ENCODE results near the gene ATG16L1. TPM values are rescaled to one million over a fixed set of nuclear protein-coding genes. Genes with fewer than 3 reads are reported as not detected.

ATG16L1 gene
- 54.3 and 78.8 TPM in 2 replicates for total RNA-seq (2014; rRNA removed; shearing (Covaris generic))

DNA sequence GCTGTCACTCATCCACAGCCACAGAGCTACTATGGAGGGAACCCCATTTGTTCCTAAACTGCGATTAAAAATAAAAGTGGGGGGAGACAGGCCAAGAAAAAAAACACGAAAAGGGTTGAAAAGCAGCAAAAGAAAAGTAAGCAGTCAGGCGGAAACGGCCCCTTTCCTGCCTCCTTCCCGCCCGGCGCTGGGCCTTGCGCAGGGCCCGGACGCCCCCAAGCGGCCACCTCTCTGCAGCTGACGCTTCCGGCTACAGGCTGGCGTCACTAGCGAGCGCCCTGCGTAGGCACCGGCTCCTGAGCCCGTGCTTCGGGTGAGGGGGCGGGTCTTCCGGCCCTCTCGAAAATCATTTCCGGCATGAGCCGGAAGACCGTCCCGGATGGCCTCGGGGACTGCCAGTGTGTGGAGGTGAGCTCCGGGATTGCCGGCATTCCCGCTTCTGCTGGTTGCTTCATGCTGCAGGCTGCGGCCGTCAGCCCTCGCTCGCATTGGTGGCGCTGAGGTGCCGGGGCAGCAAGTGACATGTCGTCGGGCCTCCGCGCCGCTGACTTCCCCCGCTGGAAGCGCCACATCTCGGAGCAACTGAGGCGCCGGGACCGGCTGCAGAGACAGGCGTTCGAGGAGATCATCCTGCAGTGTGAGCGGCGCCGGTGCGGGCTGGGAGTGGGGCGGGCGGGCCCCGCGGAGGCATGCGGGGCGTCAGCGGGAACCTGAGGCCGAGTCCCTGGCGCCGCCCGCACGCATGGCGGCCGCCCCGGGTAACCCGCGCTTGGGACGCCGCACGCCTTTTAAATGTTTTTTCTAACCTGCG lies at the start of gene ATG16L1:
ATG16L1 (plus strand) TSS at position 368 of the 811 bp plus-strand sequence; CDS start at position 523, 155 bp downstream.
- peaks cover 36% of the 10 kb centered on the region for H3K36me3 ChIP-seq
- DNase-seq (ENCODE audit: low read depth in 1 of 2, low spot score in 2 of 2): peak; percentile 97
- H3K4me1 ChIP-seq (replicated peaks): peaks cover 36% of the 10 kb centered on the region
- no peaks in the 10 kb centered on the region for H3K9me3 ChIP-seq (replicated peaks)
- peak within 1 kb of the TSS; percentile 86 for H3K4me3 ChIP-seq
- no peaks in the 10 kb centered on the region for H3K27me3 ChIP-seq (replicated peaks)
- peak within 1 kb of the TSS; percentile 84 for H3K27ac ChIP-seq

DNA sequence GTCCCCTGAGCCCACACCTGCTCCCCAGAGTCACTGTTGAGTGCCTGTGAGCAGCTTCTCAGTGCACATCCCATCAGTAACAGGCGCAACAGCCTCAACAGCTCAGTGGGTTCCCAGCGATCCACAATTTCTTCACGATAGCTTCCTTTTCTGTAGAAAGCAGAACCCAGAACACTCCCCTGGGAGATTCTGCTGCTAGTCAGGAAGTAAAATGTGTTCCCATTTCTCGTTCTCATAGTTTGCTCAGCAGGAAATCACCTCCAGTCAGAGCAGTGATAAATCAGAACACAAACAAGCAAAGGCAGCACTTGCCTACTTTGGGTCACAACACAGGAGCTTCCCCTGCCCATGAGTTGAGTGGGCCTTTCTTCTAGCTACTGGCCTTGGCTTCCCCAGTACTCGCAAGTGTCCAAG lies 48.9 kb upstream of the ATG16L1 start:
- Histone ChIP-seq H3K4me1 (replicated peaks) (peaks cover 3% of the 10 kb centered on the region), H3K27me3 (replicated peaks) (no peaks in the 10 kb centered on the region), H3K4me3 (no peak overlapping the region), H3K27ac (no peak overlapping the region), H3K36me3 (no peaks in the 10 kb centered on the region), H3K9me3 (replicated peaks) (no peaks in the 10 kb centered on the region)
- DNase-seq (ENCODE audit: low read depth in 1 of 2, low spot score in 2 of 2): no peak

DNA sequence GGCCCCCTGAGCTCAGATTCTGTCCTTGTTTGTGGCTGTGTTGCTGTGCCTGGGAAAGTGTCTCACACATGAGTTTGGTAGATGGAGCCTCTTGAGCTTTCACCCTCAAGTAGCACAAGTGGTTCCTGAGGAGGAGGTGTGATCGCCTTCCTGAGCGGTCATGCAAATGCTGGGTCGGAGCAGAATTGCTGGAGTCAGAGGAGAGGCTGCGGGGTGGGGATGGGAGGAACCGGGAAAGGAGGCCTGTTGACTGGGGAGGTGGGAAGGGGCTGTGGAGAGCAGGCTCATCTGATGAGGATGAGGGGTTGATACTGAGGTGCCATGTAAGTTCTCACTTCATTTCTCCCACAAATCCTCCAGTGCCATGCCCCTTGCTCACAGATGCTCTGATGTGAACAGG lies 48.4 kb upstream of the ATG16L1 start:
- H3K27me3 ChIP-seq (replicated peaks): no peaks in the 10 kb centered on the region
- H3K4me1 ChIP-seq (replicated peaks): peaks cover 8% of the 10 kb centered on the region
- H3K36me3 ChIP-seq: no peaks in the 10 kb centered on the region
- H3K27ac ChIP-seq: no peak overlapping the region
- DNase-seq (ENCODE audit: low read depth in 1 of 2, low spot score in 2 of 2): no peak
- H3K4me3 ChIP-seq: no peak overlapping the region
- H3K9me3 ChIP-seq (replicated peaks): no peaks in the 10 kb centered on the region

DNA sequence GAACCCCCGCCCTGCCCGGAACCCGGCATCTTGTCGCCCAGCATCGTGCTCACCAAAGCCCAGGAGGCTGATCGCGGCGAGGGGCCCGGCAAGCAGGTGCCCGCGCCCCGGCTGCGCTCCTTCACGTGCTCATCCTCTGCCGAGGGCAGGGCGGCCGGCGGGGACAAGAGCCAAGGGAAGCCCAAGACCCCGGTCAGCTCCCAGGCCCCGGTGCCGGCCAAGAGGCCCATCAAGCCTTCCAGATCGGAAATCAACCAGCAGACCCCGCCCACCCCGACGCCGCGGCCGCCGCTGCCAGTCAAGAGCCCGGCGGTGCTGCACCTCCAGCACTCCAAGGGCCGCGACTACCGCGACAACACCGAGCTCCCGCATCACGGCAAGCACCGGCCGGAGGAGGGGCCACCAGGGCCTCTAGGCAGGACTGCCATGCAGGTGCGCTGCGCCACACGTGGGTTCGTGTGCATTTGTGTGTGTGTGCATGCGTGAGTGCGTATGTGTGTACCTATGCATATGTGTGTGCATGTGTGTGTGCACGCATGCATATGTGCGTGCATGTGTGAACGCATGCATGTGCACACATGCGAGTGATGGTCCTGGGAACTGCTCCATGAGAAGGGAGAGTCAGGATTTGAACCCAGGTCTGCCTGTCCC lies 47.1 kb upstream of the ATG16L1 start:
- H3K27me3 ChIP-seq (replicated peaks): no peaks in the 10 kb centered on the region
- H3K27ac ChIP-seq: no peak overlapping the region
- DNase-seq (ENCODE audit: low read depth in 1 of 2, low spot score in 2 of 2): no peak
- H3K36me3 ChIP-seq: no peaks in the 10 kb centered on the region
- H3K4me1 ChIP-seq (replicated peaks): peaks cover 21% of the 10 kb centered on the region
- H3K4me3 ChIP-seq: no peak overlapping the region
- no peaks in the 10 kb centered on the region for H3K9me3 ChIP-seq (replicated peaks)

DNA sequence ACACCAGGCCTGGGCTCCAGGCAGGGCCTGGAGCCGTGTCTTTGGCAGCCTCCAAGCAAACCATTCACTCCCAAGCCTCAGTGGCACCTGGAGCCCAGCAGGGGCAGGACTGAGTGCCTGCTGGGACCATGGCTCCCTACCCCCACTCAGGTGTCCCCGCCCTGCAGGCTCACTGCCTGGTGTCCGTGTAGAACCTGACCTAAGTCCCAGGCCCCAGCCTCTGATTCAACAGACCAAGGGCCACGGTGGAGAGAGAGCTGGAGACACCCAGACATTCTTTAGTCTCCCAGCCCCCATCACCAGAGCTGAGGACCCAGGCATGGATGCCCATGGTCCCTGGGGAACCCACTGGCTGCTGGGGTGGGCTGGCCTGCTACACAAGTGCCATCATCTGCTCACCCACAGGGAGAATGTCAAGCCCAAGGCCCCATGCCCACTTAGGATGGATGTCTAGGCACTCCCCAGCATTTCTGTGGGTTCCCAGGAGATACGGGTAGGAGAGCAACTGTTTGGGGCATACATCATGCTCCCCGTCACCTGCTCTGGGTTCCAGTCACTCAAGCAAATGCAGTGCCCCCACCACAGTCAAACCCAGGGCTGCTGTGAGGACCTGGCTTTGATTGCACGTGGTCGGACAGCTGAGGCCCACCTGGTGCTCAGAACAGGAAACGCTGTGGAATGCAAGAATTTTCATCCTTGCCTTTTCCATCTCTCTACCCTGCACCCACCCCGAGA lies 42.9 kb upstream of the ATG16L1 start:
- H3K4me3 ChIP-seq: no peak overlapping the region
- H3K27me3 ChIP-seq (replicated peaks): no peaks in the 10 kb centered on the region
- H3K9me3 ChIP-seq (replicated peaks): no peaks in the 10 kb centered on the region
- peak; percentile 66 to 84 for DNase-seq (ENCODE audit: low read depth in 1 of 2, low spot score in 2 of 2)
- H3K4me1 ChIP-seq (replicated peaks): peaks cover 46% of the 10 kb centered on the region
- peak overlapping the region; percentile 85 for H3K27ac ChIP-seq
- no peaks in the 10 kb centered on the region for H3K36me3 ChIP-seq

DNA sequence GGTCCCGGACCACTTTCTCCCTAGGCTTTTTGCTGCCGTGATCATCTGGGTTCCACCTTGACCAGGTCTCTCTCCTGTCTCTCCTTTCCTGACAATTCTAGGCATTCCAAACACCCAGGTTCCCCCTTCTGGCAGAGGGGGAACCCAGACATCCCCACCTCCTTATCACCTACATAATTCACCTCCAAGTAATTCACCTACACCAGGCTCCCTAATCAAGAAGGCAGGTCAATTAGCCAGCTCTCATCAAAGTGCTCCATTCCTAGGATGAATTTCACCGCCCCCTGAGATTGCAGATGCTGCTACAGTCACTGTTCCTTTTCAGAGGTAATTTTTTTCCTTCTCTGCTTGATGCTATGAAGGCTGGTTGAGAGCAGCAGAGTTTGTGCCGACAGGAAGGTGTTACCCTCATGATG lies 42.3 kb upstream of the ATG16L1 start:
- Histone ChIP-seq H3K27ac (peak overlapping the region; percentile 85), H3K4me3 (no peak overlapping the region), H3K36me3 (no peaks in the 10 kb centered on the region), H3K9me3 (replicated peaks) (no peaks in the 10 kb centered on the region), H3K27me3 (replicated peaks) (no peaks in the 10 kb centered on the region), H3K4me1 (replicated peaks) (peaks cover 46% of the 10 kb centered on the region)
- no peak for DNase-seq (ENCODE audit: low read depth in 1 of 2, low spot score in 2 of 2)

DNA sequence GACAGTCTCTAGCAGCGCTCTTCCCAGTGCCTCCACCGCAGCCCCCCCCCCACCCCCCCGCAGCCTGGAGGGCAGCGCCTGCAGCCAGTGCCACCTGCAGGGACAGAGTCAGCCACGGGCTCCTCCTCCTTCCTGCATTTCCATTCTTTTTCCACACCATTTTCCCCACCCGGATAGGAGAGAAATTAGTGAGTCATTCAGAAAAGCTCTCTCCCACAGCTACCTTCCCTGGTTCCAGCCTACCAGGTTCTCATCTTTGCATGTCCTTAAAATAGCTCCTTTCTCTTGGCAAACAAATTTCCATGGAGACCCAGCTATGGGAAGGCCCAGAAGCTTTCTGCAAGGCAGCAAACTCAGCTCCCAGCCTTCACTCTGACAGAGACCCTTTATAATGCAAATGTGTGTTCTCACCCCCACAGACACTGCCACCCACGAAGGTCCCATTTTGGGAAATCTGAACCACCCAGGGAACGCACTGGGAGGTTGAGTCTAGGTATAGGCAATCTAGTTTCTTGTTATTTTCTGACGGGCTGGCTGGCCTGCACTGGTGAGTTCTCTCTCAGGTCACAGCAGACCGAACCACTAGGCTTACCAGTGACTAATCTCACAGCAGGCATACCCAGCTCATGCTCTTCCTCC lies 41.8 kb upstream of the ATG16L1 start:
- Histone ChIP-seq H3K27me3 (replicated peaks) (no peaks in the 10 kb centered on the region), H3K4me3 (no peak overlapping the region), H3K27ac (peak overlapping the region; percentile 94), H3K9me3 (replicated peaks) (no peaks in the 10 kb centered on the region), H3K4me1 (replicated peaks) (peaks cover 46% of the 10 kb centered on the region), H3K36me3 (no peaks in the 10 kb centered on the region)
- peak; percentile 97 to 100 for DNase-seq (ENCODE audit: low read depth in 1 of 2, low spot score in 2 of 2)

DNA sequence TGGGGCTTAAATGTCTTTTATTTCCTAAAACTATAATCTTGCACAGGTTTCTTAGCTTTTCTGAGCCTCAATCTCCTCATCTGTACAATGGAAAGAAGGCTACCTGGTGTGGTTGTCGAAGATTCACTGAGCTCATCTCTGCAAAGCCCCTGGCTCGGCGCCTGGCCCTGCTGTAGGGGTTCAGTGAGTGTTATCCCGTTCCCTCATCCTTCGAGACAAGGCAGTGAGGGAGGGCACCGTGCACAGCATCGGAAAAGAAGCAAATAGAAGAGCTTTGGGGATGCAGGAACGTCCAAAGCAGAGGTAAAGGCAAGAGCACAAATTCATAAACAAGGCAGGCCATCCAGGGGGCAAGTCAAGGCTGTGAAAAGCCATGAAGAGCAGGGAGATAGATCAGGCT lies 41.2 kb upstream of the ATG16L1 start:
- peaks cover 46% of the 10 kb centered on the region for H3K4me1 ChIP-seq (replicated peaks)
- no peaks in the 10 kb centered on the region for H3K9me3 ChIP-seq (replicated peaks)
- H3K27ac ChIP-seq: peak overlapping the region; percentile 94
- DNase-seq (ENCODE audit: low read depth in 1 of 2, low spot score in 2 of 2): no peak
- no peaks in the 10 kb centered on the region for H3K27me3 ChIP-seq (replicated peaks)
- no peaks in the 10 kb centered on the region for H3K36me3 ChIP-seq
- peak overlapping the region; percentile 15 for H3K4me3 ChIP-seq

DNA sequence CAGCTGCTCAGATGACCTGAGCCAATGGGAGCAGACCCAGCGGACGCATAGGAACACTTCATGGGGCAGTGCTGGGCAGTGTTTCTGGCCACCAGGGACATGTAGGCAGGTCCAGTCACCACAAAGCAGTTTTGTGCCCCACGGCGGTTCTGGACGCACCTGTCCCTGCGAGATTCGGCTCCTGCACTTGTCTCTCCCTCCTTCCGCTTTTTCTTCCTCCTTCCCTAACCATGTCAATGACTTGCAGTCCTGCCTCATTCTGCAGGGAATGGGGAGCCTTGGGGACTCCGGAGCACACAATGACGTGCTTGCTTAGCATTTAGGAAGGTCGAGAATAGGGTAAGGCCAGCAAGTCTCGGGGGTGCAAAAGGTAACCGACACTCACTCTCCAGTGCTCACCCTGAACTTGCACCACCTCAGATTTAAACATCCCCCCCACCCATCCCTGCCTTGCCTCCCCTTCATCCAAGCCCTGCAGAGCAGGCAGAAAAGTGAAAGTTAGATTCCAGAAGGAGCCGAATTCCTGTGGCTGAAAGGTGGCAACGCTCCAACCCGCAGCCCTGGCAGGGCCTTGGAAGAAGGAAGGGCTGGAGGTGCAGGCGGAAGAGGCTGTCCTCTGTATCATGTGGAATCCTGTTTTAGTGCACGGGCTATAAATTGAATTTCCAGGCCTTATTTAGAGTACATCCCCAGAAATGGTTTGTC lies 40.5 kb upstream of the ATG16L1 start:
- Histone ChIP-seq H3K4me1 (replicated peaks) (peaks cover 46% of the 10 kb centered on the region), H3K27me3 (replicated peaks) (no peaks in the 10 kb centered on the region), H3K27ac (peak overlapping the region; percentile 94), H3K36me3 (no peaks in the 10 kb centered on the region), H3K9me3 (replicated peaks) (no peaks in the 10 kb centered on the region), H3K4me3 (peak overlapping the region; percentile 15)
- peak; percentile 96 to 97 for DNase-seq (ENCODE audit: low read depth in 1 of 2, low spot score in 2 of 2)

DNA sequence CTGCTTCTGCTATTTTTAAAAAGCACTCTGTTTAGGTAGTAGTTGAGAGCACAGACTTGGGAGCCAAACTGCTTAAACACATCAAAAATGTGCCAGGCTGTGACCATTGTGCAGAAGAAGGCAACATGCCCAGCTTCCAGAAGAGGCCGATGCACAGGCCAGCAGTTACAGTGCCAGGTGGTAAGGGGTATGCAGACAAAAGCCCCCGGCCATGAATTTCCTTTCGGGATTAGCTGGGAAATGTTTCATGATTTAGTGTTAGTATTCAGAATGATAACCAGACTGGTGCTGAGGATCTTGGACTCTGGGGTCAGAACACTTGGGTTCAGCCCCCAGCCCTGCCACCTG lies 40.0 kb upstream of the ATG16L1 start:
- H3K9me3 ChIP-seq (replicated peaks): no peaks in the 10 kb centered on the region
- peaks cover 46% of the 10 kb centered on the region for H3K4me1 ChIP-seq (replicated peaks)
- H3K36me3 ChIP-seq: no peaks in the 10 kb centered on the region
- H3K27me3 ChIP-seq (replicated peaks): no peaks in the 10 kb centered on the region
- H3K27ac ChIP-seq: peak overlapping the region; percentile 94
- DNase-seq (ENCODE audit: low read depth in 1 of 2, low spot score in 2 of 2): no peak
- no peak overlapping the region; the same call in 1 of the 2 replicates for H3K4me3 ChIP-seq

DNA sequence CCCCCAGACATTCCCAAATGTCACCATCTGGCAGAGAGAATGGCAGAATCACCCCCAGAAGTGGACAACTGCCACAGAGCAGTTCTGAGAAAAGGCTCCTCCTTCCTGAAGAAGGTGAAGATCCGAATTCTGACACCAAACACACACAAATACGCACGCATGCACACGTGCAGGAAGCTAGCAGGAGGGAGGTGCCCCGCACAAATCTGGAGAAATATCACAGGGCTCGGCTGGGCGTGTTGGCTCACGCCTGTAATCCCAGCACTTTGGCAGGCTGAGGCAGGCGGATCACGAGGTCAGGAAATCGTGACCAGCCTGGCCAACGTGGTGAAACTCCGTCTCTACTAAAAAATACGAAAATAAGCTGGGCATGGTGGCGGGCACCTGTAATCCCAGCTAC lies 38.5 kb upstream of the ATG16L1 start:
- Histone ChIP-seq H3K4me1 (replicated peaks) (peaks cover 39% of the 10 kb centered on the region), H3K27me3 (replicated peaks) (no peaks in the 10 kb centered on the region), H3K4me3 (no peak overlapping the region), H3K27ac (no peak overlapping the region), H3K36me3 (no peaks in the 10 kb centered on the region), H3K9me3 (replicated peaks) (no peaks in the 10 kb centered on the region)
- no peak for DNase-seq (ENCODE audit: low read depth in 1 of 2, low spot score in 2 of 2)

DNA sequence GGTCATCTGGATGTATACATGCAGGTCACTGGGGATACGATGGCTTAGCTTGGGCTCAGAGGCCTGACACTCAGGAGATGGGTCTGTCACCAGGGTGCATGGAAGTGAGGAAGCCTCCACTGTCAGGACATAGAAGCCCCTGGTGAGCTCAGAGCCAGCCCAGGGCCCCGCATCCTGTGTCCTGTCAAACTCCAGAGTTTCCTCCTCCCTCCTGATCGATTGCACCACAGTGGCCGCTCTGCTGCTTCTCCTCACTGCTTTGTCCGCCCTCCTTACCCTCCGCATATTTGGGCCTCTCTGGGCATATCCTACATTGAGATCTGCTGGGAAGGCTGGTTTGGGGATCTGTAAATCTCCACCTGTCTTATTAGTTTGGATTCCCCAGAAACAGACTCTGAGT lies 37.5 kb upstream of the ATG16L1 start:
- Histone ChIP-seq H3K27me3 (replicated peaks) (no peaks in the 10 kb centered on the region), H3K36me3 (no peaks in the 10 kb centered on the region), H3K4me3 (no peak overlapping the region), H3K9me3 (replicated peaks) (no peaks in the 10 kb centered on the region), H3K27ac (no peak overlapping the region), H3K4me1 (replicated peaks) (peaks cover 29% of the 10 kb centered on the region)
- no peak for DNase-seq (ENCODE audit: low read depth in 1 of 2, low spot score in 2 of 2)

DNA sequence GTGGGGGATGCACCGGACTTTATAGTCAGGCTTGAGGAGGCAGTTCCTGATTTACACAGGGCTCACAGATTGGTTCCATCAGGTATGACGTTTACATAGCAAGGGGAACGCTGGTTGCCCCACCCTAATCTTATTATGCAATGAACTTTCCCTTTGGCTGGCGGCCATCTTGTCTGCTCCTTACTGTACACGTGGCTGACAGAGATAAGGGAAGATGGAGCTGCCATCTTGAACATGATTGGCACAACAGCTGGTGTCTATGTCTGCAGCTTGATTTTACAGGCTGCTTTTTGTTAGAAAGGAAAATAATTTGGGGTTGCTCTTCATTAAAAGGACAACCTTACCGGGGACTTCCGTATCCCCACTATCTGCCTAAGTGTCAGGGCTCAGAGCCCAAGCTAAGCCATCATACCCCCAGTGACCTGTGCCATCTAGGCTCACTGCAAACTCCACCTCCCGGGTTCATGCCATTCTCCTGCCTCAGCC lies 33.5 kb upstream of the ATG16L1 start:
- no peaks in the 10 kb centered on the region for H3K36me3 ChIP-seq
- no peak overlapping the region for H3K27ac ChIP-seq
- H3K4me3 ChIP-seq: no peak overlapping the region
- H3K4me1 ChIP-seq (replicated peaks): peaks cover 17% of the 10 kb centered on the region
- no peaks in the 10 kb centered on the region for H3K27me3 ChIP-seq (replicated peaks)
- no peak for DNase-seq (ENCODE audit: low read depth in 1 of 2, low spot score in 2 of 2)
- no peaks in the 10 kb centered on the region for H3K9me3 ChIP-seq (replicated peaks)
